Measurements from ENCODE around the gene CD14.
"Not testable (repeated sequence)": the region's sequence is repeated elsewhere in the genome, so short reads cannot be mapped to it uniquely, and the experiment has no call there.

The CD14 gene

GRCh38 chr5:140664359-140665119 lies 31.6 kb upstream of the CD14 start, which contains the start of gene WDR55:
TSS of gene WDR55 (plus strand) at chr5:140664904. CDS start at chr5:140664913, 9 bp downstream.
- H3K27ac ChIP-seq: peak within 1 kb of the TSS; percentile 83
- no peak for TF ChIP-seq Cebpa-rat (IDR thresholded peaks at IDR 0.05)

GRCh38 chr5:140664030-140664358 lies 31.0 kb upstream of the CD14 start:
- Histone ChIP-seq H3K27me3 (no peaks in the 10 kb centered on the region), H3K27ac (peak overlapping the region; percentile 83), H3K4me3 (peak overlapping the region; percentile 91), H3K4me1 (peaks cover 31% of the 10 kb centered on the region), H3K4me2 (peak overlapping the region; percentile 85), H3K9ac (peak overlapping the region; percentile 87), H3K9me3 (no peaks in the 10 kb centered on the region), H3K36me3 (peaks cover 70% of the 10 kb centered on the region), H4K20me1 (peaks cover 34% of the 10 kb centered on the region)
- no peak for TF ChIP-seq Cebpa-rat (IDR thresholded peaks at IDR 0.05)

More at GRCh38 chr5:140664359-140665119, 31.6 kb upstream of the CD14 start, which contains the start of gene WDR55:
- Histone ChIP-seq H3K4me2 (peak within 1 kb of the TSS; percentile 85), H4K20me1 (peaks cover 40% of the 10 kb centered on the region), H3K27me3 (no peaks in the 10 kb centered on the region), H3K9me3 (no peaks in the 10 kb centered on the region), H3K4me1 (peaks cover 31% of the 10 kb centered on the region), H3K4me3 (peak within 1 kb of the TSS; percentile 91), H3K36me3 (peaks cover 70% of the 10 kb centered on the region), H3K9ac (peak within 1 kb of the TSS; percentile 87)

GRCh38 chr5:140660371-140660770 lies 27.4 kb upstream of the CD14 start:
- H3K4me3 ChIP-seq, H3K9ac ChIP-seq, H3K4me2 ChIP-seq, H3K27ac ChIP-seq, H3K9me3 ChIP-seq, H3K27me3 ChIP-seq, H4K20me1 ChIP-seq: not testable (repeated sequence)
- H3K36me3 ChIP-seq: peaks cover 82% of the 10 kb centered on the region
- H3K4me1 ChIP-seq: peaks cover 11% of the 10 kb centered on the region

GRCh38 chr5:140658870-140659269 lies 25.9 kb upstream of the CD14 start:
- Histone ChIP-seq H3K27ac (no peak overlapping the region), H3K4me3 (no peak overlapping the region), H3K27me3 (no peaks in the 10 kb centered on the region), H3K36me3 (peaks cover 97% of the 10 kb centered on the region), H3K9ac (no peak overlapping the region), H3K4me1 (peaks cover 4% of the 10 kb centered on the region), H3K4me2 (no peak overlapping the region), H3K9me3 (no peaks in the 10 kb centered on the region), H4K20me1 (no peaks in the 10 kb centered on the region)
- no peak for TF ChIP-seq Cebpa-rat (IDR thresholded peaks at IDR 0.05)

- H3K9me3 ChIP-seq: no peaks in the 10 kb centered on the region
- H4K20me1 ChIP-seq: peaks cover 30% of the 10 kb centered on the region; the same call in 1 of the 2 replicates
- no peak for TF ChIP-seq Cebpa-rat (IDR thresholded peaks at IDR 0.05)
- H3K4me1 ChIP-seq: peaks cover 27% of the 10 kb centered on the region
- H3K4me2 ChIP-seq: peak overlapping the region; percentile 90
- peak overlapping the region; percentile 82 for H3K4me3 ChIP-seq
- peak overlapping the region; percentile 83 for H3K9ac ChIP-seq
- no peaks in the 10 kb centered on the region for H3K27me3 ChIP-seq
- H3K36me3 ChIP-seq: peaks cover 71% of the 10 kb centered on the region
- H3K27ac ChIP-seq: peak overlapping the region; percentile 73
Observed at GRCh38 chr5:140647042-140647419, 14.1 kb upstream of the CD14 start.

- H3K27ac ChIP-seq: no peak overlapping the region
- H4K20me1 ChIP-seq: peaks cover 30% of the 10 kb centered on the region; the same call in 1 of the 2 replicates
Observed at GRCh38 chr5:140642718-140643117, 9.7 kb upstream of the CD14 start.

GRCh38 chr5:140641716-140642115 lies 8.7 kb upstream of the CD14 start:
- Histone ChIP-seq H3K9ac (peak overlapping the region; percentile 3; the same call in 1 of the 2 replicates), H3K27ac (no peak overlapping the region), H3K4me1 (peaks cover 43% of the 10 kb centered on the region), H3K36me3 (peaks cover 51% of the 10 kb centered on the region), H3K27me3 (no peaks in the 10 kb centered on the region), H3K4me2 (no peak overlapping the region), H4K20me1 (peaks cover 25% of the 10 kb centered on the region; the same call in 1 of the 2 replicates), H3K4me3 (no peak overlapping the region), H3K9me3 (no peaks in the 10 kb centered on the region)
- TF ChIP-seq Cebpa-rat (IDR thresholded peaks at IDR 0.05): no peak

More at GRCh38 chr5:140642718-140643117, 9.7 kb upstream of the CD14 start:
- no peak for TF ChIP-seq Cebpa-rat (IDR thresholded peaks at IDR 0.05)
- no peak overlapping the region for H3K4me3 ChIP-seq
- H3K4me1 ChIP-seq: peaks cover 44% of the 10 kb centered on the region
- no peak overlapping the region for H3K4me2 ChIP-seq
- H3K9me3 ChIP-seq: no peaks in the 10 kb centered on the region
- no peak overlapping the region for H3K9ac ChIP-seq
- peaks cover 51% of the 10 kb centered on the region for H3K36me3 ChIP-seq
- no peaks in the 10 kb centered on the region for H3K27me3 ChIP-seq

GRCh38 chr5:140639148-140639981 lies 6.4 kb upstream of the CD14 start, which contains the start of gene TMCO6:
TSS of gene TMCO6 (plus strand) at chr5:140639451. CDS start at chr5:140639528, 77 bp downstream.
- no peaks in the 10 kb centered on the region for H3K9me3 ChIP-seq
- TF ChIP-seq Cebpa-rat (IDR thresholded peaks at IDR 0.05): no peak; the same call in 1 of the 2 replicates
- peak within 1 kb of the TSS; percentile 95 for H3K9ac ChIP-seq
- H3K27ac ChIP-seq: peak within 1 kb of the TSS; percentile 97
- peak within 1 kb of the TSS; percentile 99 for H3K4me2 ChIP-seq
- peaks cover 1% of the 10 kb centered on the region; the same call in 1 of the 2 replicates for H3K27me3 ChIP-seq
- H4K20me1 ChIP-seq: peaks cover 2% of the 10 kb centered on the region; the same call in 1 of the 2 replicates
- peaks cover 29% of the 10 kb centered on the region for H3K4me1 ChIP-seq
- H3K4me3 ChIP-seq: peak within 1 kb of the TSS; percentile 74
- H3K36me3 ChIP-seq: peaks cover 35% of the 10 kb centered on the region

- H4K20me1 ChIP-seq, H3K27me3 ChIP-seq, H3K9me3 ChIP-seq: not testable (repeated sequence)
- Histone ChIP-seq H3K9ac (peak overlapping the region; percentile 33; the same call in 1 of the 2 replicates), H3K4me2 (peak overlapping the region; percentile 65), H3K4me3 (peak overlapping the region; percentile 47), H3K27ac (peak overlapping the region; percentile 62), H3K4me1 (peaks cover 29% of the 10 kb centered on the region), H3K36me3 (peaks cover 30% of the 10 kb centered on the region)
Observed at GRCh38 chr5:140638898-140639147, 5.8 kb upstream of the CD14 start.
